Activated T-helper 1 cell treated with anti-CD3 and anti-CD28 coated beads, Interleukin-12 subunit alpha, Interleukin-12 subunit beta, Interleukin-2, Interleukin-4 antibody, amounts not matched to agents 30 ng/mL and 10 ng/mL and 1 ng/mL, durations not matched to agents 14 hours and 24 hours and 36 hours (primary cell): Measurements from ENCODE around the gene TRIM65. TPM values are rescaled to one million over a fixed set of nuclear protein-coding genes. Genes with fewer than 3 reads are reported as not detected.
"Not testable (repeated sequence)": the region's sequence is repeated elsewhere in the genome, so short reads cannot be mapped to it uniquely, and the experiment has no call there.

Experiments used
- DNase-seq: peaks from one replicate; pipeline ENCODE4 v3.0.0; 2021; ENCODE audit warnings: low spot score
- H3K27ac Mint-ChIP-seq: one replicate; pipeline ENCODE4 v1.8.0; 2021; ENCODE audit warnings: mild to moderate bottlenecking, mixed read lengths
- H3K27me3 Mint-ChIP-seq: one replicate; pipeline ENCODE4 v1.8.0; 2022; ENCODE audit warnings: mild to moderate bottlenecking, moderate library complexity, mixed read lengths; ENCODE audit not compliant: insufficient read depth
- H3K36me3 Mint-ChIP-seq: one replicate; pipeline ENCODE4 v1.8.0; 2021; ENCODE audit warnings: low read depth, mixed read lengths
- H3K4me1 Mint-ChIP-seq: one replicate; pipeline ENCODE4 v1.8.0; 2021; ENCODE audit warnings: low read depth, mixed read lengths
- H3K4me3 Mint-ChIP-seq: one replicate; pipeline ENCODE4 v1.8.0; 2021; ENCODE audit warnings: mild to moderate bottlenecking, moderate library complexity, mixed read lengths
- H3K9me3 Mint-ChIP-seq: one replicate; pipeline ENCODE4 v1.8.0; 2021; ENCODE audit warnings: mixed read lengths
- intact Hi-C: fragments of 100-400 bp; cut with micrococcal nuclease; formaldehyde crosslinking; loops from one replicate; pipeline ENCODE4 v1.15.1; 2024
- total RNA-seq: library from RNA; stranded (reverse); gene quantifications from 2 replicates; pipeline ENCODE4 v1.2.3, GENCODE V29; 2022

Gene TRIM65
- total RNA-seq, 1 donor from 2014 or later = 45.0 TPM

DNA sequence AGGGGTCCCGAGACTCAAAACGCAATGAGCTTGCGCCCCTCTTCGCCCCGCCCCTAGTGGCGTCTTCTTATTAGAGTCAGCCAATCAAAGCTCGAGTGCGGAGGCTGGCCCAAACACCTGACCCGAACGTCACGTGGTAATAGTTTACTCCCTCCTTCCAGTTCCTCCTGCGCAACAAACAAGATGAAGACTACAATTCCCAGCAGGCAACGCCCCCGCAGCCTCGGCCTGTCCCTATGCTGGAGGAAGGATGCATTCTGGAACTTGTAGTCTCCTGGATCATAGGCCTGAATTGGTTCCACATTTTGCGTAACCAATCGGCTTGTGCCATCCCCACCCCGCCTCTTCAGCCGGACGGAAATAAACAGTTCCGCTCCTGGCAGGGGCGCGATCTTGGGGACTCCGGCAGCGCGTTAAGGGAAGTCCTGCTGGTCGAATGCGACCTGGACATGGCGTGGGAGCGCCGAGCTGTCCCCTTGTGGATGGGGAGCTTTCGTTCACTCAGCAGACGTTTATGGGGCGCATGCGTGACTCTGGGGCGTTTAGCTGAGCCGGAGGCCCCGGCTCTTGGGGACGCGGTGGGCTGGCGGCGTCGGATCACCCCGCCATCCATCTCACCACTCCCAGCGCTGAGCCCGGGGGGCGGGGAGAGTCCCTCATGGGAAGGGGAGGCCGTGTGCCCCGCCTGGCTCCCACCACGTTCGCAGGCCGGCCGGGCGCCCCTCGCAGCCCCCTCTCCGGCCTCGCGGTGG is 41.3 kb downstream of the TRIM65 start, which contains the start of gene WBP2:
Gene WBP2, minus strand, starts transcription at position 26 of the 752 bp plus-strand sequence. CDS start 38 bp downstream, outside the sequence.
- peaks cover 34% of the 10 kb centered on the region for H3K4me1 Mint-ChIP-seq
- intact Hi-C loops = loop anchor here (1.0 to 2.0 kb wide), 11 partner anchors 11 to 189 kb away; partner anchors contain the start of genes ACOX1, FBF1, MRPL38 and RECQL5
- peak; percentile 96 for DNase-seq
- H3K4me3 Mint-ChIP-seq = no peak within 1 kb of the TSS
- no peaks in the 10 kb centered on the region for H3K27me3 Mint-ChIP-seq
- H3K9me3 Mint-ChIP-seq = no peaks in the 10 kb centered on the region
- peak within 1 kb of the TSS; percentile 88 for H3K27ac Mint-ChIP-seq
- peaks cover 2% of the 10 kb centered on the region for H3K36me3 Mint-ChIP-seq

DNA sequence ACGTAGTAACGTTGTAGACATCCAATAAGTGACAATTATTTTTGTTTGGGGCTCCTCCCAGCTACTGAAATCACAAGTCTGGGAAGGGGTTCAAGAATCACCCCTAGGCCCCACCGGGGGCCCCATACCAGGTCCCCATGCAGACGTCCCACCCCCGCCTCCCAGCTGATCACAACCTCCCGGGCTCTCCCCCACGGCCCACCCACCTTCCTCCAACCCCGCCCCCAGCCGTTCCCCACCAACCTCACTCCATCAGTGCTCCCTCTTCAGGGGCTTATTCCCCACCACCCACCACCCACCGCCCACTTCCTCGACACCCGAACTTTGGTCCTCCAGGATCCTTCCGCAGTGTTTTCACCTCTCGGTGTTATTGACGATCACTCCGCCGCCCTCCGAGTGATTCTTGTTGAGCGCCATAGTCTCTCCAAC is 41.9 kb downstream of the TRIM65 start:
- Mint-ChIP-seq H3K4me1 (peaks cover 34% of the 10 kb centered on the region), H3K27me3 (no peaks in the 10 kb centered on the region), H3K27ac (no peak overlapping the region), H3K9me3 (no peaks in the 10 kb centered on the region), H3K4me3 (no peak overlapping the region), H3K36me3 (peaks cover 3% of the 10 kb centered on the region)
- DNase-seq = no peak
- intact Hi-C loops = loop anchor here (1.0 to 2.0 kb wide), 11 partner anchors 11 to 188 kb away; partner anchors contain the start of genes ACOX1, FBF1, MRPL38 and RECQL5

DNA sequence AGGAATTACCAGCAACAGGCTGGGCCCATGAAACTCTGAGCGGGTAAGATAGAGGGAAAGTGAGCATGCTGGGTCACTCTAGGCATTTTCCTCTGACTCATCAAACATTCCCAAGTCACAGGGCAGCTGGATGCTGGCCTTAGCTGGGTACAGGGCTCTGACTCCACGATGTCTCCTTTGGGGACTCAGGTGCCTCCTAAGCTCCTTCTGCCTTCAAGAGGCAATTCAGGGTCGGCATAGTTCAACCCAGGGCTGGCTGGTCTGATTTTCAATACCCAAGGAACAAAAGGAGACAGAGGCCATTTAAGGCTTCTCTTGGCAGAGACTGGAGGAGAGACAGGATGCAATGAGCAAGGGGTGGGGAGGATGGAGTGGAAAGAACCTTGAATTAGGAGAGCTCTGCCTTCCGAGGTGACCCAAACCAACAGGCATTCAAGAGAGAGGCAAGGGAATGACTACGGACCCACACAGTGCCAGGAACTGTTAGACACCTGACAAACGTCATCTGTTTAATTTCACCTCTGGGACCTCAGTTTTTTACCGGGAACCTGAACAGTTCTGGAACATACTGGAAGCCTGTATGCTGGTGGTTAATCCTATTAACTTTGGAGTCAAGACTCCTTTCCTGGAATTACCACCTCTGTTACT is 42.5 kb downstream of the TRIM65 start:
- no peak for DNase-seq
- no peak overlapping the region for H3K27ac Mint-ChIP-seq
- H3K27me3 Mint-ChIP-seq = no peaks in the 10 kb centered on the region
- H3K4me1 Mint-ChIP-seq = peaks cover 32% of the 10 kb centered on the region
- no peaks in the 10 kb centered on the region for H3K9me3 Mint-ChIP-seq
- no peak overlapping the region for H3K4me3 Mint-ChIP-seq
- H3K36me3 Mint-ChIP-seq = peaks cover 7% of the 10 kb centered on the region
- intact Hi-C loops = loop anchor here (2.0 kb wide), 2 partner anchors 23 to 187 kb away; partner anchors contain the start of genes RECQL5 and SAP30BP

DNA sequence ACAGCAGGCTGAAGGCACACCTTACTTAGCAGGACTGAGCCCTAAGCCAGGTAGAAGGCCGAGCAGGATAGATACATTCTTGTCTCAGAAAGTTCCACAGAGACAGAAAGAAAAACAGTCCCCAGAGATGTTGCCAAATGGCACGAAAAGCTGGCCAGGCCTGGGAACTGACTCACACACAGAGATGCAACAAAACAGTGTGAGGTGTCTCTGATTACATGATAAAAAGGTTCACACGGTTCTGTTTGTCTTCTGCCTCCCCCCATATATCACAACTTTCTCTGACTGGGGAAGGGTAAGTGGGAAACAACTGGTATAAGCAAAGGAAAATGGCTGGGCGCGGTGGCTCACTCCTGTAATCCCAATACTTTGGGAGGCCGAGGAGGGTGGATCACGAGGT is 43.3 kb downstream of the TRIM65 start:
- Mint-ChIP-seq H3K27ac (no peak overlapping the region), H3K4me3 (no peak overlapping the region), H3K4me1 (peaks cover 27% of the 10 kb centered on the region), H3K9me3 (no peaks in the 10 kb centered on the region), H3K27me3 (no peaks in the 10 kb centered on the region), H3K36me3 (peaks cover 8% of the 10 kb centered on the region)
- DNase-seq = no peak
- intact Hi-C loops = no loop called here

DNA sequence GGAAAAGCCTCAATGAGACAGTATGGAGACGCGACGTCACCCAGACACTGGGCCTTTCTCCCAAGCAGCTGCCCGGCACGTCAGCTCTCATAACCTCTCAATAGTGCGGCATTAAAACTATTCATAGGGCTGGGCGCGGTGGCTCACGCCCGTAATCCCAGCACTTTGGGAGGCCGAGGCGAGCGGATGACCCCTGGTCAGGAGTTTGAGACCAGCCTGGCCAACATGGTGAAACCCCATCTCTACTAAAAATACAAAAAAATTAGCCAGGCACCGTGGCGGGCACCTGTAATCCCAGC is 45.1 kb downstream of the TRIM65 start:
- H3K27me3 Mint-ChIP-seq, H3K9me3 Mint-ChIP-seq, DNase-seq, intact Hi-C loops, H3K4me3 Mint-ChIP-seq, H3K27ac Mint-ChIP-seq: not testable (repeated sequence)
- H3K36me3 Mint-ChIP-seq = peaks cover 18% of the 10 kb centered on the region
- H3K4me1 Mint-ChIP-seq = peaks cover 22% of the 10 kb centered on the region

DNA sequence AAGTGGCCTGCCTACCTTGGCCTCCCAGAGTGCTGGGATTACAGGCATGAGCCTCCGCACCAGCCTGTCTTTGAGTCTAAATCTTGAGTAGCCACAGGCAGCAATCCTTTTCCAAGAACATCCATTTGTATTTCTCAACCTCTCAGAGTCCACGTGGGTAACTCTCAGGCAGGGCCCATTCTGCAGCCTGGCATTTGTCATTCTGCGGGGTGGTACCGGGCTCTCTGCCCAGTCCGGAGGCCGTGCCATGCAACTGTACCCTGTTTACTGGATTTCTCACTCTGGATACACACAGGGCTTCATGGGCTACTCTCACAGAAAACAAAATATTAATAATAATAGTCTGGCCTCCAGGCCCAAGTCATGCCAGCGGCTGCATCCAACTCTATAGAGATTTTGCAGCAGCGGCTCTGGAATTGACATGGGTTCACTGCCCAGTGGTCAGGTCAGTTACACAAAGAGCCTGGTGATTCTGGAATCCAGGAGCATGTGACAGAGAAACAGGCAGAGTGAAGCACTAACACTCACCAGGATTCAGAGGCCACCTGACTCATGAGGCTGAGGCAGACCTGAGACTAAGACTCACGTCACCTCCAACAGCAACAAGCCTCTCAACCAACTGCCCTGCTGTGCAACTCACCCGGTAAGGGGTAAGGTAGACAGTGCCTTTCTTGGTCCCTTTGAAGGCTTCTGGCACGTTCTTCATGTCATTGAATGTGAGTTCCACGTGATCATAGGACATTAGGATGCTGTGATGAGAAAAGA is 45.6 kb downstream of the TRIM65 start:
- Mint-ChIP-seq H3K4me3 (no peak overlapping the region), H3K4me1 (peaks cover 17% of the 10 kb centered on the region), H3K36me3 (peaks cover 20% of the 10 kb centered on the region), H3K27ac (no peak overlapping the region), H3K27me3 (no peaks in the 10 kb centered on the region), H3K9me3 (no peaks in the 10 kb centered on the region)
- intact Hi-C loops = no loop called here
- no peak for DNase-seq

DNA sequence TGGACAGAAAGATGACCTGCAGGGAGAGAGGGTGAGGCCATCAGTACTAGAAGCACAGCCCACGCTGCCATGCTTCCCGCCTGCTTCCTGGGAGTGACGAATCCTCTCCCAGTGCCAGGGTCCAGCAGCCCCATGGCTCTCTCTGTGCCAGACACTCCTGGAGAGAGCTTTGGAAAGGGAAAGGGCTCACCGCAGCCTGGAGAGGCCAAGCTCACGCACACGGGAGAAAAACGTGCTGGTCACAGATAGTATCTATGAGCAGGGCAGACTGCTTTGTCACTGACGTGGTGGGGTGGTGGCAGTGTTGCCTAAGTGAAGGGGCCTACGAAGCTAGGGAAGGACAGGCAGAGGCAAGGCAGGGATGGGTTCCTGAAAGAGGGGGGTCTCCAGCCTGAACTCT is 47.0 kb downstream of the TRIM65 start:
- peaks cover 23% of the 10 kb centered on the region for H3K36me3 Mint-ChIP-seq
- no peak for DNase-seq
- no peak overlapping the region for H3K27ac Mint-ChIP-seq
- intact Hi-C loops = loop anchor here (2.0 kb wide), 1 partner anchor 85 kb away; the partner anchor contains the start of gene GALK1
- no peaks in the 10 kb centered on the region for H3K9me3 Mint-ChIP-seq
- no peak overlapping the region for H3K4me3 Mint-ChIP-seq
- peaks cover 27% of the 10 kb centered on the region for H3K4me1 Mint-ChIP-seq
- H3K27me3 Mint-ChIP-seq = no peaks in the 10 kb centered on the region

DNA sequence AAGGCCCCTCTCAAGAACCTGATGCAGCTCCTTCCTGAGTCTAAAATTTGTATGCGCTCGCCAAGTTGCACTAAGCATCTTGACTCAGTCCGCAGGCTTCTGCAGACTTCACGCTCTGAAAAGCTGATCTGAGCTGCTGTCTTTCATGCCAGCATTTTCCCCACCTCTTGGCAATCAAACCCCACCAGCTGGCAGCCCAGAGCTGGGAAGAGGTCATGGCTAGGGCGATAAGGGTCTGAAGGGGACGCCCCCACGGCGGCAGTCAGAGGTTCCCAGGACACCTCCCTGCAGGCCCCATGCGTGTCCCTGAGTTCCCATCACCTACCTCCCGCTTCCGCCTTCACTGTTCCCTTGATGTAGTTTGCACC is 47.5 kb downstream of the TRIM65 start:
- Mint-ChIP-seq H3K36me3 (peaks cover 23% of the 10 kb centered on the region), H3K27ac (no peak overlapping the region), H3K4me1 (peaks cover 25% of the 10 kb centered on the region), H3K4me3 (no peak overlapping the region), H3K9me3 (no peaks in the 10 kb centered on the region), H3K27me3 (no peaks in the 10 kb centered on the region)
- DNase-seq = no peak
- intact Hi-C loops = loop anchor here (2.0 kb wide), 1 partner anchor 84 kb away; the partner anchor contains the start of gene GALK1

DNA sequence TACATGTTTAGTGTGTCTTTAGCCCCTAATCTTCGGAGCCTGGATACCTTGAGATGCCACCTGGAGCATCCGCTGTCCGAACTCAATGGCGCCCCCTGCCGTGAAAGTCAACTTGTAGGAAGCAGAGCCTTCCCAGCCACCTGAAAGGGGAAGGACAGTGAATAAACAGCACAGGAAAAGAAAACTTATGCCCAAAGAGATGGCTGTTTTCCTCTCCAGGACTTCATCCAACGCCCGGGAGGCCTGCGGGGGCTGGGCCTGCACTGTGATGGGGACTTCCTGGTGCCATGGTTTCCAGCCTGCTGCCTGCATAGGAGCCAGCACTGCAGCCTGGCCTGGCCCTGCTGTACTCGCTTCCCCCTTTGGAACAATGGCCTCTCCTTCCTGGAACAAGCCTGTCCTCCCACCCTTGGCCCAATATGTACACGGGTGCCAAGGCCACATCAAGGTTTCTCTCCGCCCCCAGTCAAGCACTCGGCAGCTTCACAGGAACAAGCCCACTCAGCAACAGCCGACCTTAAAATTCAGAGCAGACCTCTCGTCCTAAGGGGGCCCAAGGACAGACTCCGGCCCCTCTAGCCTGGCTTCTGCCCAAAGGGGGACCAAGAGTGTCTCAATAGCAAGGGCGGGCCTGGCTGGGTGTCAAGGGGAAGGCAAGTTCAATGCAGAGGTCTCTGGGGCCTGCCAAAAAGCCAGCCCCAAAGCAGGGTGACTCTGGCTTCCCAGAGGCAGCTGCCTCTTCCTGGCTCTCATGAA is 48.0 kb downstream of the TRIM65 start:
- Mint-ChIP-seq H3K9me3 (no peaks in the 10 kb centered on the region), H3K27me3 (no peaks in the 10 kb centered on the region), H3K4me3 (no peak overlapping the region), H3K4me1 (peaks cover 21% of the 10 kb centered on the region), H3K36me3 (peaks cover 25% of the 10 kb centered on the region), H3K27ac (peak overlapping the region; percentile 34)
- intact Hi-C loops = loop anchor here (2.0 kb wide), 1 partner anchor 84 kb away; the partner anchor contains the start of gene GALK1
- DNase-seq = peak; percentile 64

DNA sequence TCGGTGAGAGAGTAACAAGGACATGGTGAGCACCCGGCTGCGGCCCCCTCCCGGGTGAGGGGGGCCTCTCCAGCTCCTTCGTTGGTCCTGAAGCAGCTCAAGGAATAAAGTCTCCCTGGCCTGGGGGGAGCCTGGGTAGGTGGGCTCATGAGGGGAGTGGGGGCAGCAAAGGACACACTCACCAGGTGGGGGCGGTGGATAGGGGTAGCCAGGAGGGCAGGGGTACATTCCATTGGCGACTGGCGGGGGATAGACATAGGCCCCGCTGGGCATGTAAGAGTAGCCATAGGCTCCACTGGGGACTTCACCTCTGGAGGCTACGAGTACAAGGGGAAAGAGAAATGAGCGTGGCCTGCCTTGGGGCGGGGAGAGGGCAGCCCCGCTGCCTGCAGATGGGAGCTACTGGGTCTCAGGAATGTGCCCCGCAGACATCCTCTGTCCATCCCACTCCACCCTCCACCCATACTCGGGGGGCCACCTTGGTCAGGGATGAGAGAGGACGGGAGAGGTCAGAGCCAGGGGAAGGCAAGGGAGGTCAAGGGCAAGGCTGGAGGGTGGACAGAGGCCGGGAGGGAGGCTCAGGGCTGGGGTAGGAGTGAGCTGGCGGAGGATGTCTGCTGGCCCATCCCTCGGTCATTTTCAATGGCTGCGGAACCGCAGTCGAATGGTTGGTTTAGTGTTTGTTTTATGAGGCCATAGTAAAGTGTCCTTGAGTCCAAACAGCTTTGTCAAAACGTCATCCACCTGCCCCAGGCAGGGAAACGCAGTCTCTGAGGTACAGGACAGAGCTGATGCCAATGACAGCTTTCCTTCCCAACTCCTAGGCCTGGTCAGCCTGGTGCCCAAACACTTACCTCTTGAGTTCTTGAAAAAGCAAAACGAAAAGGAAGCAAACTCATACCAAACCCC is 48.9 kb downstream of the TRIM65 start:
- H3K36me3 Mint-ChIP-seq = peaks cover 27% of the 10 kb centered on the region
- no peak overlapping the region for H3K4me3 Mint-ChIP-seq
- H3K4me1 Mint-ChIP-seq = peaks cover 16% of the 10 kb centered on the region
- intact Hi-C loops = loop anchor here (2.0 kb wide), 1 partner anchor 83 kb away; the partner anchor contains the start of gene GALK1
- peak overlapping the region; percentile 34 for H3K27ac Mint-ChIP-seq
- no peak for DNase-seq
- no peaks in the 10 kb centered on the region for H3K9me3 Mint-ChIP-seq
- H3K27me3 Mint-ChIP-seq = no peaks in the 10 kb centered on the region

DNA sequence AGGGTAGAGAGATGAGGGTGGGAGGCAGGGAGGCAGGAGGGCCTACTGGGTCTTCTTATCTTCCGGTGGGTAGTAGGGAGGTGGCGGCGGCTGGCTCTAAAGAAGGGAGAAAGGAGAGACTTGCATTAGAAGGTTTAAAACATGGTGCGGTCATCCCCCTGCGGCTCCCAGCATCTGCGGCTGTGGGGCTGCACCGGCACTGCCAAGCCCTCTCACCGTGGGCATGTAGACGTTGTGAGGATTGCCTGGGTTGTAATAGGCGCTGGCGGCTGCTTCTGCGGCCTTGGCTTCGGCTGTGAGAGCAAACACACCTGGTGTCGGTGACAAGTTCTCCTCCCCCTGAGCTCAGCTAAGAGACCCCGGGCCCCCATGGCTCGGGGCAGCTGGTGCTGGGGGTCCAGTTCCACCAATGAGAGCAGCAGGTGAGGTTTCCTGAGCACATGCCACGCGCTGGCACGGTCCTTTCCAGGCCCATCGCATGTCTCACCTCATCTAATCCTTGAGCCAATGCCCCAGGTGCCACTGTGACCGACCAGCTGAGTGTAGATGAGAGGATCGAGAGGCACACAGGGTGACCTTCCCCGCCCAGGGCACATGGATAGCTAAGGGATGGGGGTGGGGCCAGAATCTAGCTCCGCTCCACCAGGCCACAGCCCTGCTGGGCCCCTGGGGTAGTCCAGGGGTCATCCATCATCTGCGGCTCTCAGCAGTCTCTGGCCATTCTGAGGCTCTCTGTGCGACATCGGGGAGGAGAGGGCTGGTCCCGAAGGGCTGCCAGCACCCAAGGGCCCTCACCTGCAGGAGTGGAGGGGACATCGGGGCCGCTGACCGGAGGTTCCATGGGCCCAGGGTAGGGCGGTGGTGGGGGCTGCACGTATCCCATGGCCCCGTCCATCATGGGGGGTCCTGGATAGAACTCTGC is 49.8 kb downstream of the TRIM65 start:
- Mint-ChIP-seq H3K4me1 (peaks cover 16% of the 10 kb centered on the region), H3K36me3 (peaks cover 27% of the 10 kb centered on the region), H3K27ac (no peak overlapping the region), H3K27me3 (no peaks in the 10 kb centered on the region), H3K4me3 (peak overlapping the region; percentile 15), H3K9me3 (no peaks in the 10 kb centered on the region)
- no peak for DNase-seq
- intact Hi-C loops = no loop called here
